DMS53 treated with DMSO at 0.1 percent for 48 hours (cell line): Measurements from ENCODE around the gene OR6N1.

Experiments used
- DNase-seq: peaks from one replicate; lab custom pipeline; 2025; ENCODE audit not compliant: unreplicated experiment; lab: John Stamatoyannopoulos, UW

Gene OR6N1

DNA sequence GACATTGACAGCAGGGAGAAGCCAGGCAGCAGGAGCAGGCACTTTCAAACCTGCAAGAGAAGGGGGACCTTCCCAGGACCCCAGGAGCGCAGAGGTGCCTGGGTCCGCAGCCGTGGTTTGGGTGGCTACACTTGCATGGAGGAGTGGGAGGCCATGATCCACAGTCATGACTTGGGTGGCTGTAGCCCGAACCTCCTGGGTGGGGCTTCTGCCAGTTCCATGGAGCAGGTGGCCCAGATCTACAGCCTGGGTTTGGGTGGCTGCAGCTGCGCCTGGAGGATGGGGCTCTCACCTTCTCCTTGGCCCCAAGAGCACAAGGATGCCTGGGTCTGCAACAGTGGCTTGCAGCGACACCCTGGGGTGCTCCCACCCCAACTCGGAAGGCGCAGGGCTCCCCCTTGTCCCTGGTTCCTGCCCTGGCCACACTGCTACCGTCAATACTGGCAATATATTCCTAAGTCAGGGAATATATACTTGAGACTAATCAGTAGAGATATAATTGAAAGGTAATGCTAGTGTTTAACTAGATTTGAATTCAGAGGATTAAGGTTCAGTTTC lies 19.8 kb downstream of the OR6N1 start:
- no peak for DNase-seq

DNA sequence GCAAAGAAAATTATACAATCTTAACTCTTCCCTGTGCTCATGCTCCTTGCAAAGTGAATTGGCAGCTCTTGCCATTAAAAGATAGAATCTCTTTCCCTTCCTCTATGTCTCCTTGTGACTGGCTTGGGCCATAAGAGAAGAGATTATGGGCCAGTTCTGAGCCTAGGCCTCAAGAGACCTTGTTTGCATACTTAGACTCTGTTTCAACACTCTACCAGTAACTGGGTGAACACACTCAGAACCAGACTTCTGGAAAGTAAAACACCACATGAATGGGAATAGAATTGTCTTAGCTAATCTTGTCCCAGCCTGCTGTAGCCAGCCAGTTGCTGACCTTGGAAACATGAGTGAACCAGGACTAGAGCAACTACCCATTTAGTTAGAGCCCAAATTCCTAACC lies 36.1 kb downstream of the OR6N1 start:
- DNase-seq: no peak

DNA sequence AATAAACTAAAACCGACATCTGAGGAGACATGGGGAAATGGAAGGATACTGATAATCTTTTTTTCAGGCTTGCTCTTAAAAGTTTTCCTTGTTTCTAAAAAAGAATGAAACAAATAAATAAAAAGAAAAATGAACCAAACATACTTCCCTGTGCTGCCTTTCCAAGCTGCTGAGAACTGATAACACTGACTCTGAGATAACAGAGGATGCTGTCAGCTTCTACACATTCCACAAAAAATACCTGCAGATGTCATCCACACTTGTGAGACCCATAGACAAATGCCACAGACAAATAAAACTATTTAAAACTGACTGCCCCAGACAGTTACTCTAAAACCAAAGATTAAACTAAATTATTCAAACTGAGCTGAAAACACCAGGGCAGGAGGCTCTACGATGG lies 39.5 kb downstream of the OR6N1 start:
- DNase-seq: no peak

DNA sequence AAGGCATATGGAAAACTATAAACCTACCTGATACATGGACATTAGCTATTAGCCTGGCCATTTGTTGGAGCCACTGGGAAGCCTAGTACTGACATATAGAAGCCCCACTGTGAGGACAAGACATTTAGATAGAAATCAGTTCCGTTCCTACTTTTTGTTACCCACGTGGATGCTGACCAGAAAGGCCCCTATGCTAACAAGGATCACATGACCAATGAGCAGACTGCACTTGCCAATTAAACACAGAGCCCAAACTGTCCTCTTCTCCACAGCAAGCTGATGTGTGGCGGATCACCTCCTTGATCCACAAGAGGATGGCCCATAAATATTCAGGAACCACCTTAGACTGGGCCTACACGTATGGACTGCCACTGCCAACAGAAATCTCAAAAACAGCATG lies 40.3 kb downstream of the OR6N1 start:
- DNase-seq: no peak

DNA sequence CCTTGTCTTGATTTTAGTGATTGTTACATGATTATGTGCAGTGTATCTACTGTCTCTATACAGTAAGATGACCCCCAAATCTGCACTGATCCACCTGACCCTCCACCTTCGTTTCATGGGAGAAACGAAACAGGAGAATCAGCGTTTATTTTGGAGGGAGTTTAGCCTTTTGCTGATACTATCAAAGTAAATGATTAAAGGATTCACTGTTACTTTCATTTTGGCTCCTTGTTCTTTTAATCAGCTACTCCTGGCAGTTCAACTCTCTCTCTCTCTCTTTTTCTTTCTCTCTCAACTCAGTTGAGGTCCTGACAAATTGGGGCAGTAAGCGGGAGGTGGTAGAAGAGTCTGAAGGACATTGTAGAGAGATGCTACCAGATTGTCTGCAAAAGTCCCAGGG lies 41.5 kb downstream of the OR6N1 start:
- DNase-seq: no peak

GRCh38 chr1:158728510-158729225 lies 43.3 kb downstream of the OR6N1 start:
- no peak for DNase-seq

DNA sequence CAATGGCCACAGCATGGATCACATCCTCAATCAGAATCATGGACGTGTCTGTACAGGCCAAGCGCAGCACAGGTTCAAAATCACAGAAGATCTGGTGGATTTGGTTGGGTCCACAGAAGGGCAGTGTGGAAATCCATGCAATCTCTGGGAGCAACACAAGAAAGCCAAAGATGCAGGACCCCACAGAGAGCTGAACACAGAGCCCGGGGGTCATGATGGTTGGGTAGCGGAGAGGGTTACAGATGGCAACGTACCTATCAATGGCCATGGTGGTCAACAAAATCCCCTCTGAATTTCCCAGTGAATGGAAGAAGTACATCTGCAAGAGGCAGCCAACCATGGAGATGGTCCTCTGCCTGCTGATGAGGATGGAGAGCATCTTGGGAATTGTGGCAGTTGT lies 47.6 kb downstream of the OR6N1 start:
- DNase-seq: no peak

DNA sequence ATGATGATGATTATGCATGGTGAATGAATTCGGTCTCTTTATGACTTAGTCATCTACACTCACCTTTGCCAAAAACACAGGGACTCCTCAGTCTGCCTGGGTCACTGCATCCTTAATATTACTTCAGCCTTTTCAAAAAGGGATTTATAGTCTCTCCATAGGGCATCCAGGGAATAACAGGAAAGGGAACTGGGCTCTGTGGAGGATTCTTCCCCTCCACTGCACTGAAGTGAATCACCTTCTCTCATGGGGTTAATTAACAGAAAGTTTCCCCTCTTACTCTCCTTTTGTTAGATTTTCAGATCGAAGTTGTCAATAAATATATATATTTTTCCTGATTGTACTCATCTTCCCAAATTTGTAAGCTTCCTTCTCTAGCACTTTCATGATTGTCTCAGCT lies 51.4 kb downstream of the OR6N1 start, which contains the start of gene OR6K3:
Gene OR6K3 (minus strand): TSS at position 101 of the 400 bp plus-strand sequence. CDS start 2,605 bp downstream, outside the sequence.
- no peak for DNase-seq

DNA sequence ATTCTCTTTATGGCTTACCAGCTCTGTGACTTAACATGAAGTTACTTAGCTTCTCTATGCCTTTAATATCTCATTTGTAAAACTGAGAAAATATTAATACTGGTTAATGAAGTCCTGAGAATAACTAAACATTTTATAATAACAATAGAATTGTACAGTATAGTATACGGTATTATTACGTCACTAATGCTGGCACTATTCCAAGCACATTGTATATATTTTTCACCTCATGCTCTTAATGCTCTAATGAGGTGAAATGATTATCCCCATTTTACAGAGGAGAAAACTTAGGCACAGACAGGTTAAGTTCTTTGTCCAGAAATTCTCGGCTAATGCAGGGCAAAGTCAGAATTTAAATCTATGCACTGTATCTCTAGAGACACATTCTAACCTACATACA lies 52.3 kb downstream of the OR6N1 start:
- DNase-seq: no peak

GRCh38 chr1:158717344-158717743 lies 54.7 kb downstream of the OR6N1 start:
- DNase-seq: no peak

DNA sequence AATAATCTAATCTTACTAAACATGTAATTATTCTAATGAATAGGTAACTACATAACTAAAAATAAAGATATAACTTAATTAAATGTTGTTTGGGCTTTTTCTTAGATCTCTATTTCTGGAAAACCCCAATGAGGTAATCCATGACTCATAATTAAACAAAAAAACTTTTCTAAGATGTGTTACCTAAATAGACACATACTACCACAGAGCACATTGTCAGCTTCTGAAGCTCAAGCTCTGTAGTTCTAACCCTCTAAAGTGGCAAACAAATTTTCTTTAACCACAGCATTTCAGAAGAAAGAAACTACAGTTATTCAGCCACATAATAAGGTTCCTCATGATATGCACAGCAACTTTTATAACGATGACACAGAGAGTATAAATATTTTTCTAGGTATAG lies 55.7 kb downstream of the OR6N1 start:
- no peak for DNase-seq

DNA sequence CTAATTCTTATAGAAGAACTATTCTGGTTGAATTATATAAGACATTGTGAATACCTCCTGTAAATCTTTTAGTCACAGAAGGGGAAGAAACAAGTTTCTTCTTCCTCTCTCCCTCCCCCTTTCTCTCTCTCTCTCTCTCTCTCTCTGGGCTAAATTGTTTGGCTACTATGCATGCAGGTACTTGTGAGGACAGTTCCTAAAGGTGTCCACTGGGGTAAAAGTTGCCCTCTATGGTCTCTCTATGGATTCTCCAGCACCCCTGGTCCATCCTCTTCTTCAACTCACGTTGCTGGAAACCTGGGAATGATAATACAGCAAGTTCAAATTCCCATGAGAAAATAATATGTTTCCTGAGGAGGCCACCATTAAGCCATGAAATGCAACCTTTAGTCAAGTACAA lies 57.2 kb downstream of the OR6N1 start:
- DNase-seq: no peak
